Measurements from ENCODE around the gene SH3BP1.

SH3BP1 gene

GRCh38 chr22:37674951-37675929 is 35.8 kb downstream of the SH3BP1 start, which contains the start of gene LGALS1:
Gene LGALS1, plus strand, starts transcription at chr22:37675636. Its CDS starts 67 bp downstream, at chr22:37675703.
- Histone ChIP-seq H3K4me3 (peak within 1 kb of the TSS; percentile 87), H3K27ac (peak within 1 kb of the TSS; percentile 77 to 94)
- TF ChIP-seq CTCF (IDR thresholded peaks at IDR 0.05) = no peak
- DNase-seq (ENCODE audit: low spot score) = peak; percentile 99

GRCh38 chr22:37675930-37676735 is 36.7 kb downstream of the SH3BP1 start:
- Histone ChIP-seq H3K27ac (peak overlapping the region; percentile 77 to 94), H3K4me3 (peak overlapping the region; percentile 87)
- DNase-seq (ENCODE audit: low spot score) = no peak
- no peak for TF ChIP-seq CTCF (IDR thresholded peaks at IDR 0.05)

- TF ChIP-seq CTCF (IDR thresholded peaks at IDR 0.05) = no peak
- H3K4me3 ChIP-seq = peak overlapping the region; percentile 87
- H3K27ac ChIP-seq = peak overlapping the region; percentile 77 to 94
- DNase-seq (ENCODE audit: low spot score) = peak; percentile 95
Observed at GRCh38 chr22:37676736-37677492, 37.4 kb downstream of the SH3BP1 start.

- no peak for TF ChIP-seq CTCF (IDR thresholded peaks at IDR 0.05)
- peak overlapping the region; percentile 87 for H3K4me3 ChIP-seq
- H3K27ac ChIP-seq = peak overlapping the region; percentile 77 to 94
- no peak for DNase-seq (ENCODE audit: low spot score)
Observed at GRCh38 chr22:37677493-37677974, 38.1 kb downstream of the SH3BP1 start.

- TF ChIP-seq CTCF (IDR thresholded peaks at IDR 0.05) = no peak
- Histone ChIP-seq H3K4me3 (no peak overlapping the region), H3K27ac (no peak overlapping the region)
- DNase-seq (ENCODE audit: low spot score) = no peak
Observed at GRCh38 chr22:37678372-37678771, 38.9 kb downstream of the SH3BP1 start.

- TF ChIP-seq CTCF (IDR thresholded peaks at IDR 0.05) = no peak
- no peak overlapping the region for H3K4me3 ChIP-seq
- H3K27ac ChIP-seq = no peak overlapping the region
- DNase-seq (ENCODE audit: low spot score) = no peak
Observed at GRCh38 chr22:37679670-37680069, 40.2 kb downstream of the SH3BP1 start.

Measured in coronary artery (tissue), 2 donors.